ENCODE results near the gene KL.

GRCh38 chr13:33015791-33016323, 366 bp upstream of the KL start:
- TF ChIP-seq CTCF (IDR thresholded peaks at IDR 0.05 in 2 of 3, conservative IDR thresholded peaks at IDR 0.05 in 1 of 3; ENCODE audit: borderline replicate concordance in 1 of 3, insufficient read depth in 1 of 3, low read depth in 2 of 3, low read length in 2 of 3), result no peak
- TF ChIP-seq EZH2phosphoT487 (IDR thresholded peaks at IDR 0.05; ENCODE audit: borderline replicate concordance), result no peak
- TF ChIP-seq POLR2A (IDR thresholded peaks at IDR 0.05; ENCODE audit: borderline replicate concordance, extremely low read depth, insufficient read depth, insufficient read length), result no peak
- no peak for TF ChIP-seq ZBTB33 (IDR thresholded peaks at IDR 0.05; ENCODE audit: extremely low read depth, insufficient replicate concordance, low read length)
- no peak for TF ChIP-seq SP1 (IDR thresholded peaks at IDR 0.05; ENCODE audit: low read depth)
- no peak for TF ChIP-seq POLR2AphosphoS5 (IDR thresholded peaks at IDR 0.05; ENCODE audit: low read depth, low read length)
- no peak for TF ChIP-seq EZH2 (IDR thresholded peaks at IDR 0.05)
- TF ChIP-seq ELF1 (IDR thresholded peaks at IDR 0.05; ENCODE audit: borderline replicate concordance, low read depth), result no peak
- no peak for TF ChIP-seq EGR1 (IDR thresholded peaks at IDR 0.05; ENCODE audit: low read depth)
- TF ChIP-seq MAX (IDR thresholded peaks at IDR 0.05), result no peak
- TF ChIP-seq CEBPB (IDR thresholded peaks at IDR 0.05; ENCODE audit: low read depth), result no peak
- TF ChIP-seq YY1 (IDR thresholded peaks at IDR 0.05; ENCODE audit: extremely low read depth, insufficient replicate concordance, low read depth, low read length), result no peak
- no peak for TF ChIP-seq JUND (IDR thresholded peaks at IDR 0.05)

All from HCT116 (cell line).